Neutrophil (primary cell): ENCODE data around the gene CD5L.

Source experiments
- H3K27ac ChIP-seq: fragments of 200-600 bp; sonication (generic); 2 replicates; pipeline ENCODE4 v1.5.1; 2016; ENCODE audit warnings: mild to moderate bottlenecking, moderate library complexity
- H3K27me3 ChIP-seq: fragments of 200-600 bp; sonication (generic); 2 replicates; pipeline ENCODE4 v1.6.0; 2016; ENCODE audit warnings: mild to moderate bottlenecking
- H3K36me3 ChIP-seq: fragments of 200-600 bp; sonication (generic); 2 replicates; pipeline ENCODE4 v1.5.1; 2017
- H3K4me1 ChIP-seq, 2 experiments: fragments of 200-600 bp in 1 of 2; sonication (generic) in 1 of 2; 1 replicate in 1 of 2; 2 replicates in 1 of 2; pipeline versions ENCODE4 v1.5.1 to v1.6.1; 2013 to 2016; ENCODE audit warnings: low read depth in 1 of 2, low read length in 1 of 2, mild to moderate bottlenecking in 1 of 2, moderate library complexity in 1 of 2; ENCODE audit not compliant: control insufficient read depth in 1 of 2, insufficient read depth in 1 of 2
- H3K4me3 ChIP-seq, 2 experiments: fragments of 200-600 bp in 1 of 2; sonication (generic) in 1 of 2; 1 replicate in 1 of 2; 2 replicates in 1 of 2; pipeline ENCODE4 v1.5.1; 2013 to 2016; ENCODE audit warnings: low read depth in 1 of 2, low read length in 1 of 2, mild to moderate bottlenecking in 1 of 2, moderate library complexity in 1 of 2
- H3K9me3 ChIP-seq: fragments of 200-600 bp; sonication (generic); 2 replicates; pipeline ENCODE4 v1.5.1; 2016
- CTCF ChIP-seq: fragments of 200-600 bp; sonication (generic); IDR thresholded peaks from 2 replicates; pipeline ENCODE4 v1.5.1; 2016; ENCODE audit warnings: antibody characterized with exemption

CD5L gene

GRCh38 chr1:157841708-157842107 is at the start of gene CD5L:
Gene CD5L (minus strand): TSS chr1:157841808. CDS start chr1:157841701, 107 bp downstream.
- Histone ChIP-seq H3K9me3 (no peaks in the 10 kb centered on the region), H3K4me1 (no peaks in the 10 kb centered on the region), H3K27me3 (no peaks in the 10 kb centered on the region), H3K4me3 (no peak within 1 kb of the TSS), H3K36me3 (no peaks in the 10 kb centered on the region), H3K27ac (no peak within 1 kb of the TSS)
- no peak for TF ChIP-seq CTCF

- TF ChIP-seq CTCF: no peak
- peaks cover 8% of the 10 kb centered on the region for H3K27me3 ChIP-seq
- H3K4me1 ChIP-seq: no peaks in the 10 kb centered on the region
- H3K27ac ChIP-seq: no peak overlapping the region
- no peak overlapping the region for H3K4me3 ChIP-seq
- H3K9me3 ChIP-seq: no peaks in the 10 kb centered on the region
- no peaks in the 10 kb centered on the region for H3K36me3 ChIP-seq
Measured at GRCh38 chr1:157882580-157882979, 41.0 kb upstream of the CD5L start.

- Histone ChIP-seq H3K27me3 (peaks cover 19% of the 10 kb centered on the region), H3K36me3 (no peaks in the 10 kb centered on the region), H3K4me3 (no peak overlapping the region), H3K27ac (no peak overlapping the region), H3K9me3 (no peaks in the 10 kb centered on the region), H3K4me1 (no peaks in the 10 kb centered on the region)
- TF ChIP-seq CTCF: no peak
Measured at GRCh38 chr1:157880621-157881020, 39.0 kb upstream of the CD5L start.

GRCh38 chr1:157878059-157878458 is 36.5 kb upstream of the CD5L start:
- H3K27ac ChIP-seq: no peak overlapping the region
- H3K9me3 ChIP-seq: no peaks in the 10 kb centered on the region
- H3K4me3 ChIP-seq: no peak overlapping the region
- no peaks in the 10 kb centered on the region for H3K36me3 ChIP-seq
- H3K27me3 ChIP-seq: peaks cover 34% of the 10 kb centered on the region
- no peak for TF ChIP-seq CTCF
- no peaks in the 10 kb centered on the region for H3K4me1 ChIP-seq

DNA sequence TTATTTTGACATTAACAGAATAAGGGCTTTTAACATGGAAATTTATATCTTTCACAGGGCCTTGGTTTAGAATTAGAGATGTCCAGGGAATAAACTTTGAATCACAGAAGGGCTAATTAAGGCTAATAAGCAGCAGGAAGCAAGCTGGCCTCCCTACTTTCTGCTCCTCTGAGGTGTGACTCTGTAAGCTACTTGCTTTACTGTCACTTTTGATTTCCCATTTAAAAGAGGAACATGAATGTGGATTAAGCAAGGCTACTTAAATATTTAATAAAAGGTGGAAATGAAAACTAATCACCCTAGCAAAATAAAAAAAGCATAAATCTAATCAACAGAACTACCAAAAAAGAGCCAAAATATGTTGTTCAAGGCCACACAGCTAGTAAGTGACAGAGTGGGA is 28.9 kb upstream of the CD5L start:
- Histone ChIP-seq H3K27ac (no peak overlapping the region), H3K4me3 (no peak overlapping the region), H3K9me3 (no peaks in the 10 kb centered on the region), H3K27me3 (peaks cover 25% of the 10 kb centered on the region), H3K4me1 (no peaks in the 10 kb centered on the region), H3K36me3 (no peaks in the 10 kb centered on the region)
- TF ChIP-seq CTCF: no peak

- H3K4me1 ChIP-seq: no peaks in the 10 kb centered on the region
- no peak for TF ChIP-seq CTCF
- peaks cover 17% of the 10 kb centered on the region for H3K27me3 ChIP-seq
- H3K4me3 ChIP-seq: no peak overlapping the region
- H3K36me3 ChIP-seq: no peaks in the 10 kb centered on the region
- no peaks in the 10 kb centered on the region for H3K9me3 ChIP-seq
- no peak overlapping the region for H3K27ac ChIP-seq
Measured at GRCh38 chr1:157868654-157869053, 27.0 kb upstream of the CD5L start.
